Upper lobe of right lung (tissue), 1 donor: Measurements from ENCODE around the gene CAMTA1. TPM values are rescaled to one million over a fixed set of nuclear protein-coding genes. Genes with fewer than 3 reads are reported as not detected.

Experiments used
- ATAC-seq: fragments of 200-7000 bp; cut with Tn5 transposase; one replicate; pipeline ENCODE4 v1.9.1; 2020; ENCODE audit warnings: mild to moderate bottlenecking, moderate library complexity
- DNase-seq: peaks from one replicate; pipeline ENCODE4 v3.0.0-alpha.2; 2020
- H3K27ac ChIP-seq: fragments of 200-600 bp; one replicate; pipeline ENCODE4 v1.8.0; 2022
- H3K27me3 ChIP-seq: fragments of 200-600 bp; one replicate; pipeline ENCODE4 v1.8.0; 2022; ENCODE audit warnings: mild to moderate bottlenecking
- H3K36me3 ChIP-seq: fragments of 200-600 bp; one replicate; pipeline ENCODE4 v1.8.0; 2022
- H3K4me1 ChIP-seq: fragments of 200-600 bp; one replicate; pipeline ENCODE4 v1.8.0; 2022
- H3K4me3 ChIP-seq: fragments of 200-600 bp; one replicate; pipeline ENCODE4 v1.8.0; 2022; ENCODE audit warnings: mild to moderate bottlenecking
- H3K9me3 ChIP-seq: fragments of 200-600 bp; one replicate; pipeline ENCODE4 v1.8.0; 2022
- CTCF ChIP-seq: fragments of 200-600 bp; IDR thresholded peaks from one replicate; pipeline ENCODE4 v1.8.0; 2022; ENCODE audit warnings: antibody characterized with exemption
- intact Hi-C: fragments of 100-400 bp; cut with DNase I; formaldehyde crosslinking; loops from one replicate; pipeline ENCODE4 v1.11.0; 2022
- total RNA-seq: library from RNA; stranded (reverse); fragmentation: NEBNext Ultra II Directional; extraction: Animal tissue kit (Norgen Biotek cat#: 25700); gene quantifications from one replicate; pipeline ENCODE4 v1.2.1, GENCODE V29; 2021
- donor health status: DM: no; HTN: yes; CAD: no; lungs with severe emphysema.

Gene CAMTA1
- total RNA-seq, 1 donor from 2014 or later: 63.4 TPM

- Histone ChIP-seq H3K4me1 (no peaks in the 10 kb centered on the region), H3K4me3 (no peak overlapping the region), H3K27ac (no peak overlapping the region), H3K9me3 (no peaks in the 10 kb centered on the region), H3K36me3 (no peaks in the 10 kb centered on the region), H3K27me3 (no peaks in the 10 kb centered on the region)
- ATAC-seq (no peak), DNase-seq (no peak)
- TF ChIP-seq CTCF: no peak
- intact Hi-C loops: no loop called here
Observed at GRCh38 chr1:7505771-7506453, 720.7 kb downstream of the CAMTA1 start.

- intact Hi-C loops: no loop called here
- no peaks in the 10 kb centered on the region for H3K9me3 ChIP-seq
- no peak for DNase-seq
- ATAC-seq: no peak
- TF ChIP-seq CTCF: no peak
- H3K27ac ChIP-seq: no peak overlapping the region
- H3K36me3 ChIP-seq: no peaks in the 10 kb centered on the region
- H3K27me3 ChIP-seq: no peaks in the 10 kb centered on the region
- no peak overlapping the region for H3K4me3 ChIP-seq
- no peaks in the 10 kb centered on the region for H3K4me1 ChIP-seq
Observed at GRCh38 chr1:7506454-7507284, 721.4 kb downstream of the CAMTA1 start.

GRCh38 chr1:7507285-7508019 lies 722.2 kb downstream of the CAMTA1 start:
- no peaks in the 10 kb centered on the region for H3K9me3 ChIP-seq
- TF ChIP-seq CTCF: no peak
- no peaks in the 10 kb centered on the region for H3K36me3 ChIP-seq
- no peaks in the 10 kb centered on the region for H3K4me1 ChIP-seq
- DNase-seq (no peak), ATAC-seq (no peak)
- no peak overlapping the region for H3K27ac ChIP-seq
- no peaks in the 10 kb centered on the region for H3K27me3 ChIP-seq
- H3K4me3 ChIP-seq: no peak overlapping the region
- intact Hi-C loops: no loop called here

- Histone ChIP-seq H3K4me3 (no peak overlapping the region), H3K27me3 (no peaks in the 10 kb centered on the region), H3K9me3 (no peaks in the 10 kb centered on the region), H3K27ac (no peak overlapping the region), H3K4me1 (no peaks in the 10 kb centered on the region), H3K36me3 (no peaks in the 10 kb centered on the region)
- no peak for DNase-seq
- TF ChIP-seq CTCF: no peak
- intact Hi-C loops: no loop called here
- ATAC-seq: no peak
Observed at GRCh38 chr1:7508052-7508933, 723.0 kb downstream of the CAMTA1 start.

GRCh38 chr1:7508934-7509519 lies 723.8 kb downstream of the CAMTA1 start:
- ATAC-seq (no peak), DNase-seq (no peak)
- H3K4me1 ChIP-seq: no peaks in the 10 kb centered on the region
- no peaks in the 10 kb centered on the region for H3K27me3 ChIP-seq
- intact Hi-C loops: no loop called here
- H3K27ac ChIP-seq: no peak overlapping the region
- no peaks in the 10 kb centered on the region for H3K9me3 ChIP-seq
- H3K36me3 ChIP-seq: no peaks in the 10 kb centered on the region
- H3K4me3 ChIP-seq: no peak overlapping the region
- TF ChIP-seq CTCF: no peak
